HG03342 (cell line): Measurements from ENCODE around the gene ZBTB42.

Experiments used
- ATAC-seq: cut with Tn5 transposase; IDR thresholded peaks from one replicate; pipeline ENCODE4 v1.9.1; 2021; ENCODE audit warnings: mild to moderate bottlenecking, moderate library complexity; ENCODE audit not compliant: unreplicated experiment

The ZBTB42 gene

DNA sequence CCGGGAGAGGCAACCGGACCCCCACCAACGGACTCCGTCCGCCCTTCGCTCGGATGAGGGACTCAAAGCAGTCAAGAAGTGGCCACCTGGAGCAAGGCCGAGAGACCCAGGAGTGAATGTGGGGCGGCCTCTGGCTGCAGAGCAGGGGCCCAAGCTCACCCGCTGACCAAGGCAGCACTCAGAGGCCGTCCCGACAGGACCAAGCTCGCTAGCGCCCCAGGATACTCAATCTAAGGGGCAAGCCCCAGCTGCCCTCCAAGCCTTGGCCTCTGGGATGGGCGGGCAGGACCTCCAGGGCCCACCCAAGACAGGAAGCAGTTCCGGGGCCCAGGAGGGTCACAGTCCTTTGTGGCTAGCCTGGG, 6.3 kb upstream of the ZBTB42 start:
- ATAC-seq = no peak

DNA sequence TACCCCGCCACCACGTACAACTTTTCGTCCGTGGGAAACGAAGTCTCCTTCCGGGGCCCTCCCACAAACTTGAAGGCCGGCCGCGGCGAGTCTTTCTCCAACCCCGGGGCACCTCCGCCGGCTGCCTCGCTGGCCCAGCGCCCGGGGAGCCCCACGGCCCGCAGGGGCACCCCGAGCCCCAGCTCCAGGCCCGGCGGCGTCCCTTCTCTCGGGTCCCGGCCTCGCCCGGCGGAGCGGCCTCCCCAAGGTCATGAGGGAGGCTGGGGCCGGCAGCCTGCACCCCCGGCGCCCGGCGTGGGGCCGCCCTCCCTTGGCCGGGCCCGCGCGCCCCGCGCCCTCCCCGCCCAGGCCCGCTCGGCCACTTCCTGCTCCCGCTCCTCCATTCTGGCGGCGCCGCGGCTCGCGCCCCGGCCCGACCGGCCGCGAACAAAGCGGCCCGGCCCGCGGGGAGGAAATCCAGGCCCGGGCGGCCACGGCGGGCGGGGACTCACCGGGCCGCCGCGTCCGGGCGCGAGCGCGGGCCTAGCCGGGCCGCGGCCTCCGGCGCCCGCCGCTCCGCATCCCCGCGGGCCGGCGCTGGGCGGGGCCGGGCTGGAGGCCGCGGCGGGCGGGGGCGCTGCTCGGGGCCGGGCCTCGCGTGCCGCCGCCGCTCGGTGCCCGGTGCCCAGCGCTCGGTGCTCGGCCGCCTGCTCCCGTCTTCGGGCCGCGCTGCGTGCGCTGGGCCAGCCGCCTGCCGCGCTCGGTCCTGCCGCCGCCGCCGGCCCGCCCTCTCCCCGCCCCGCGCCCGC, 5.7 kb upstream of the ZBTB42 start, which contains the start of gene AKT1:
Gene AKT1 (minus strand): TSS at position 756 of the 788 bp plus-strand sequence. CDS start 3,105 bp downstream, outside the sequence.
- ATAC-seq = no peak

DNA sequence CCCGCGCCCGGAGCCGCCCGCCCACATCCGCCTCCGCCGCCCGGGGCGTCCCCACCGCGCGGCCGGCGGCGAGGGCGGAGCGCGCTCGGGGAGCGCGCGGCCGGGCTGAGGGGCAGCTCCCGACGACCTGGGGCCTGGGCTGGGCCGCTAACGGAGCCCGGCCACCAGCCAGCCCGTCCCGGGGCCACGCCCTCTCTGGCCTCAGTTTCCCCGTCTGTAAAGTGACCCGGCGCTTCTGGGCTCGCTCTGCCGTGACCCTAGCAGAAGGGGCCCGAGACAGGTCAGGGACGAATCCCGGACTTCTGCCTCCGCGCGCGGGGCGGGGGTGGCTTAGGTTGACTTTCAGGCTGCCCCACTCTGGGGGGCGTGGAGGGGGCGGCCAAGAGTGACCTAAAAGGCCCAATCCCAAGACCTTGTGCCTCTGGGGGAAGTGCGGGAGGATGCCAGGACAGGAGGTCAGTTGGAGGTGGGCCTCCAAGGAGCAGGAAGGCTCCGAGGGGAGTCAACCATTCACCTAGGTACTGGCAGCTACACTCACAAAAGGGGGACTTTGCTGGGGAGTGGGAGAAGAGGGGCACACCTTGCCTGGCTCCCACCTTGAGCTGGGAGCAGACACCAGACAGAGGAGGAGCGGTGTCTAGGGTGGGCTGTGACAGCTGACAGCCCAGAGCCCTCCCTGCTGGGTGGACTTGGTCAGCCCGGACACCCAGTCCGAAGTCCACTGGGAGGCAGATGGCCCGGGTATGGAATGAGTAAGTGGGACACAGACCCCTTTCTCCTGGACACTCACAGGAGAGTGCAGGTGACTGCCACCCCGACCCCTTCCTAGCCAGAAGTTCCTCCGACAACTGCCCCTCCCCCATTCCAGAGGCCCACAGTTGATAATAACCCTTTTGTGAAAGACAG, 4.9 kb upstream of the ZBTB42 start:
- no peak for ATAC-seq

DNA sequence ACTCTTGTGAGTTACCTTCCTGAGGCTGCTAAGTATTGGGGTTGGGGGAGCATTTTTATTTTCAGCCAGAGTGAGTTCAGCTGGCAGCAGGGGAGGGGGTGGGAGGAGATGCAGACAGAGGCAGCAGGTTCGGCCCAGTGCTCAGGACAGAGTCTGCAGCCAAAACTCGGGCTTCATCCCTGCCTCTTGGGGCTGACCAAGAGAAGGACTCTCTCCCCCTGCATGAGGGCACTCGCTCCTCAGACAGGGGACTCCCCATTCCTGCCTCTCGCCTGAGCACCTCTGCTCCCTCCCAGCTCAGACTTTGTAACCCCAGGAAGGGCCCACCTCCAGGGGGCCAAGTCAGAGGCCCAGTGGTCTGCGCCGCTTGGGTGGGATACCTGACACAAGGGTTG, 4.2 kb upstream of the ZBTB42 start:
- no peak for ATAC-seq

DNA sequence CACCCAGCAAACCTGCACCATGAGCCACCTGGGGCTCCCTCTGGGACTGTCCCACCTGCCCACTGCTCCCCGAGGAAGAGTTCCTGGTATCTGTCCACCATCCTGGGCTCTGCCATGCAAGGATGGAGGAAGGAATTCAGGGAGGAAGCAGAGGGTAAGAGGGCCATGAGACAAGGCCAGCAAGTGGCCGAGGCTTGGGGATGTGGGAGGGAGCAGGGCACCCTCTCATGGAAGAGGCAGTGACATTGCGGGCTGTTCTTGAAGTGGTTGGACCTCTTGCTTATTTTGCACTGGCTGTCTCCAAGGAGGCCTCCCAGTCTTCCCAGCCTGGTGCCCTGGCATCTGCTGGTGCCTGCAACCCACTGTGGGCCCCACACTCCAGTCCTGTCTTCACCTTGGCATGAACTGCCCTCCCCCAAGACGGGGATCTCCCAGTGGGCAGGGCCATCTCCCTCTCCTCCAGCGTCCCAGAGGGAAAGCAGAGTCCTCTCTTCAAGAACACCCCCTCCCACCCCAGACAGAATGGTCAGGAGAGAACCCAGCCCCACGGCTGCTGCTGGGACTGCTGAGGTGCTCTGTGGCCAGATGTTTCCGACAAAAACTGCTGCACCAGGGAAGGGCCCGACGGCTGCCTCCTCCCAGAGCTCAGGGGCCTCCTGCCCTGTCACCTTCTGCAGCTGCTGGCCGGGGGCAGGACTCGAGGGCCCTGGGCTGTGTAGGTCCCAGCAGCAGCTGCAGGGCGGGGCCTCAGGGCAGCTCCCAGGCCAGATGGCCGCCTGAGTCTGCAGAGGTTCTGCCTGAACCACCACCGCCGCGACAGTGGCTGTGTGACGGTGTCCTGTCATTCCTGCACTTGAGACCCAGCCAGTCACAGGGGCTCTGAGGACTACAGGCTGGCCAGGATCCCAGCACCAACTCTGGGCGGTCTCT, 3.5 kb upstream of the ZBTB42 start:
- no peak for ATAC-seq

DNA sequence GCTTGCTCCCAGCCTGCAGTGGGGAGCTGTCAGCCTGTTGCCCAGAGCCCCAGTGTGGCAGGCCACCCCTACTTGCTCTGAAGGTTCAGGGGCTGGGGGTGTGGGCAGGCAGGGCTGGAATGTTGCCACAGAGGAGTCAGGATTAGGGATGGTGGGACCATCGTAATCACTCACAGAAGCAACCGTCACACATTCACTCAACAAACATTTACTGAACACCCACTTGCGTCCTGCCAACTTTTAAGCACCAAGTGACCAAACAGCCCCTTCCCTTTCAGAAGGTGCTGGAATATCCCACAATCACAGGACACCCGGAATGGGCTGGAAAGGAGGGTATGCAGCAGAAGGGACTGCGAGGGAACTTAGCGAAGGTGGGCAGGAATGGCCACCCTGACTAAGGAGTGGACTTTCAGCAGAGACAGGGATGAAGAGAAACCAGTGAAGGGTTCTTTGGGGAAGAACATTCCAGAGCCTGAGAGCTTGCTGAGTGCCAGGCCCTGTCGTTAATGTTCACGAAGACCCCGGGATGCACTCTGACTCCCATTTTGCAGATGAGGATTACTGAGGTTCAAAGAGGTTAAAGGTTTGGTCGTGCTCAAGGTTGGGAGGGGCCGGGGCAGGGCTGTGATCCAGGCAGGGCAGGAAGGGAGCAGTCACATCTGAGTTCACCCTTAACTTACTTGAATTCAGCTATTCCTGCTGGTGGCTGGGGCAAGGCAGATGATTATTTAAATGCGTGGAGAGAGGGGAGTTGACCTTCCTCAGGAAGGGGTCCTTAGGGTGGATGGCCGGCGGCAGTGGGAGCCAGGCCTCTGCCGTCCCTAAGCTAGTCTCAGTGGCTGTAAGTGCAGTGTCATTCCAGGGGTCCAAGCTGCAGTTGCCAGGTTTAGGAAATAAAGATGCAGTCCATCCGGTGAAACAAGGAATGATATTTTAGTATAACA, 2.3 kb upstream of the ZBTB42 start:
- no peak for ATAC-seq

DNA sequence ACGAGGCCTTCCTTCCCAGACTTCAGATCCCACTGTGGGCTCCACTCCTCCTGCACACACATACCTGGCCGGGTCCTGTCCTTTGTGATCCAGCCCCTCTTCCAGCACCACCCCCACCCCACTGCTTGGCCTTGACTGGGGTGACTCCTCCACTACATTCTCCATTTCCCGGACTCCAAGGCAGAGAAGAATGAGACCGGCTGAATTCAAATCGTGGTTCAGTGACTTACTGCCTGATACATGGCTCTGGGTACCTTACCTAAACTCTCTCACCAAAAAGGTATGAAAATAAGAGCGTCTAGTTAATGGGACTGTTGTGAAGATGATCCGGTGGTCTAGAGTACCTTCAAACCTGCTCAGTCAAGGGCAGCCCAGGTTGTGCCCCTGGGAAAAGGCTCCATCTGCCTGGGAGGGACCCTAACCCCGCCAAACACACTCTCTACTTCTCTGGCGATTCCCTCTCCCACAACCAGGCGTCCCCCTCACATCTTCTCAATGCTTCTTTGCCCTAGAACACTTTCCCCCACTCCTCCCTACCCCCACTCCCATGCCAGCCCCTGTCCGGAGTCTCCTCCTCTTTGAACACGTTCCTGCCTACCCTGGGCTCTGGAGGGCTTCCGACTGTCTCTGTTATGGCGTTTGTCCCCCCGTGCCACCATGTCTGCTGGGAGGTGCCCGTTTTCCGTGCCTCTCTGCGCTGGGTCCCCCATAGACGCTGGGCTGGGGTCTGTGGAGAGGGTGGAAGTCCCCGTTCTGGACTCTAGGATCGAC, 1.5 kb upstream of the ZBTB42 start:
- no peak for ATAC-seq

DNA sequence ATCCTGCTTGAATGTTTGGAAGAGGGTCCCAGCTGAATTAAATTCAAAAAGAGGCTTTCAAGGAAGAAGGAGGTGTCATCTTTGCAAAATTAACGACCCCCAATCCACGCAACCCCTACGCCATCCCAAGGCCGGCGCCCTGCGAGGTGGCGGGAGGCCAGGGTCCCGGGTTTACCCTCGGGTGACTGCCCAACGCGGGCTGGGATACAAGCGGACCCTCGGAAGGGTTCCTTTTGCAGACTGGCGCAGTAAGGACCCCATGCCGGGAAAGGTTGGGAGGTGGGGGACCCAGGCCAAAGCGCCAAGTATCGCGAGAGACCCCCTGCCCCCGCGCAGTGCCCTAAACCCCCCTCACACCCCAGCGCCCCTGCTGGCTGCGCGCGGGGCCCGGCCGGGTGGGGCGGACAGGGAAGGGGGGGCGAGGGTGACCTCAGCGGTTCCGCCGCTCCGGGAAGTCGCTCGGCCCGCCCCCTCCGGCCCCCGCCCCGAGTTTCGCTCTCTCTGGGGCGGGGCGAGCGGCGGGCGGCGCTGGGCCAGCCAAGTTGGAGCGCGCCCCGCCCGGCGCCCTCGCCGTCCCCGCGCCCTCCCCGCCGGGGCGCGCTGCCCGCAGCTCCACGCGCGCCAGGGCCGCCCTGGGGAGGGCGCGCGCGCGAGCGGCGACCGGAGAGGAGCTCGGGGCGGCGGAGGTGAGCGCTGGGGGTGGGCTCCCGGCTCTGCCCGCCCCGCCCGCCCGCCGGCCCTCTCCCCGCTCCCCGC, 708 bp upstream of the ZBTB42 start:
- ATAC-seq = peak; percentile 39

DNA sequence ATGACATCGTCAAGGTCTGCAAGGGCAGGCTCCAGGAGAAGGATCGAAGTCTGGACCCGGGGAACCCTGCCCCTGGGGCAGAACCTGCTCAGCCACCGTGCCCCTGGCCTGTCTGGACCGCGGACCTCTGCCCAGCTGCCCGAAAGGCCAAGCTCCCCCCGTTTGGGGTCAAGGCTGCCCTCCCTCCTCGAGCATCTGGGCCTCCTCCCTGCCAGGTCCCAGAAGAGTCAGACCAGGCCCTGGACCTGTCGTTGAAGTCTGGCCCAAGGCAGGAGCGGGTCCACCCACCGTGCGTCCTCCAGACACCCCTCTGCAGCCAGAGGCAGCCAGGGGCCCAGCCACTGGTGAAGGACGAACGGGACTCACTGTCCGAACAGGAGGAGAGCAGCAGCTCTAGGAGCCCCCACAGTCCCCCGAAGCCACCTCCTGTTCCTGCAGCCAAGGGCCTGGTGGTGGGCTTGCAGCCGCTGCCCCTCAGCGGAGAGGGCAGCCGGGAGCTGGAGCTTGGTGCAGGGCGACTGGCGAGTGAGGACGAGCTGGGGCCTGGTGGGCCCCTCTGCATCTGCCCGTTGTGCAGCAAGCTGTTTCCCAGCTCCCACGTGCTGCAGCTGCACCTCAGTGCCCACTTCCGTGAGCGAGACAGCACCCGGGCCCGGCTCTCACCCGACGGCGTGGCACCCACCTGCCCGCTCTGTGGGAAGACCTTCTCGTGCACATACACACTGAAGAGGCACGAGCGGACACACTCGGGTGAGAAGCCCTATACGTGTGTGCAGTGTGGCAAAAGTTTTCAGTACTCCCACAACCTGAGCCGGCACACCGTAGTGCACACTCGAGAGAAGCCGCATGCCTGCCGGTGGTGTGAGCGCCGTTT, 856 bp downstream of the ZBTB42 start:
- no peak for ATAC-seq

DNA sequence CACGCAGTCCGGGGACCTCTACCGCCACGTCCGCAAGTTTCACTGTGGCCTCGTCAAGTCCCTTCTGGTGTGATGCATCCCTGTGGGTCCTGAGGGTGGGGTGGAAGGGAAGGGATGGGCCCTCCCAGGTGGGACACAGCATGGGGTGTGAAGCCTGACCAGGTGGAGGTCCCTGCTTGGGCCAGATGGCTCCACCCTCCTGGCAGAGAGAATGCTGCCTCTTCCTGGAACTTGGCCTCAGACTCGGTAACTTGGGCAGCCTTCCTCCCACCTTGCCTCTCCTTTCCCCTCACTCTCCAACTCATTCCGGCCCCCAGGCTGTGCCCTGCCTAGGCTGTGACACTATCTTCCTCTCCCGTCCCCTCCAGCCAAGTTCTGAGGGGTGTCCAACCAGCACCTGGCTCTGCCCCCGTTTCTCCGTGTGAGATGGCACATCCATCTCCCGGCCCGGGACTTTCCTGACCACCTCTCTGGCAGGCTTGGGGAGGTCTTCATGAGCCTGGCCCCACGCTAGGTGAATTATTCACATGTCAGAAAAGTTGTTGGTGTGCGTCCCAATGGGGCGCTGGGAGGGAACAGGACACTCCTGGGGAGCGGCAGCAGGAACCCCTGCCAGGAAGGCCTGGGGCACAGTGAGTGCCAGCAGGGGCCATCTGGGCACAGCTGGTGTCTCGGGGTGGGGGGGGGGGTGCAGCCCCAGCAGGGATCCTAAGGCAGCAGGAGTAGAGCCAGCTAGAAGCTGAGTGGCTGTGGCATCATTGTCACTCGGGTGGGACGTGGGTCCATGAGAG, 1.7 kb downstream of the ZBTB42 start:
- ATAC-seq = no peak

DNA sequence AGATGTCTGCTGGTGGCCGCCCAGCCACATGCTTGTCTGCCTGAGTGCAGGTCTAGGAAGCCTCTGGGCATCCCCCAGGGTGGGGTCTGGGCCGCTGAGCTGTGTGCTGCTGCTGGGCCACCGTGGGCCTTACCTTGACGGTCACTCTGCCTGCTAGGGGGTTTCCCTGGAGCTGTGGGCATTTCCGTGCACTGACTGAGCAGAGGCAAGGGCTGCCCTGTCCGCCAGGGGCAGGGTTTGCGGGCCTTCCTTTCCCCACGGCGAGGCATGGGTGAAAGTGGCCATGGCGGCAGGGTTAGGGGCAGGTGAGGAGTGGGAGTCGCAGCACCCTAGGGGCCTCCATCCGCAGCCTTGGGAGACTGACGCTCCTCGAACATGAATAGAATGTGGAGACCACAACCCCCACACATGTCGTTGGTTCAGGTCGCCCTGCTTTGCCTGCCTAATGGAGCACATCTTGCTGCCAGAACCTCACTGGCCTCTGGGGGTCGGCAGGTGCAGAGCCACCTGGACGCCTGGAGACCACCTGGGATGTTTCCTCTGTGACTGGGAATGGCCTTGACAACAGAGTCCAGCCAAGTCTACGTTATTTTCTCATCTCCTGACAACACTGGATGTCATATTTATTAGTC, 2.5 kb downstream of the ZBTB42 start:
- ATAC-seq = no peak

DNA sequence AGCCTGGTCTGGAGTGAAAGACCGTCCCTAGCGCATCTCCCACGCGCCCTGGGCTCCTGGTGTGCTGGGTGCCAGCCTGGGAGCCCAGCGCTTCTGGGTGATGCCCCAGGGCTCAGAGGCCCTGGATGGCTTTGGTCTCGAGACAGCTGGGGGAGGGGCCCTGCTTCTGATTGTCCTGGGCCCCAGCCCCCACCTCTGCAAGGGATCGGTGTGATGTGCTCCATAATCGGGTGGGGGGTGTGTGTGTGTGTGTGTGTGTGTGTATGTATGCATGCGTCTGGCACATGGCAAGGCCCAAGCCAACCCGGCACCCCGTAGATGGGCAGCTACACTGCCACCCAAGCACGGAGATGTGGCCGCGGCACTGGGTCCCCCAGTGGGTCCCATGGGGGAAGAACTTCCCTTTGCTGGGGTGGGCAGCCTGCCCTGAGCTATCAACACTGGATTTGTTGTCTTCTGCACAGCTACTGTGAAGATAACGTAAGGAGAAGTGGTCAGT, 3.1 kb downstream of the ZBTB42 start:
- no peak for ATAC-seq

DNA sequence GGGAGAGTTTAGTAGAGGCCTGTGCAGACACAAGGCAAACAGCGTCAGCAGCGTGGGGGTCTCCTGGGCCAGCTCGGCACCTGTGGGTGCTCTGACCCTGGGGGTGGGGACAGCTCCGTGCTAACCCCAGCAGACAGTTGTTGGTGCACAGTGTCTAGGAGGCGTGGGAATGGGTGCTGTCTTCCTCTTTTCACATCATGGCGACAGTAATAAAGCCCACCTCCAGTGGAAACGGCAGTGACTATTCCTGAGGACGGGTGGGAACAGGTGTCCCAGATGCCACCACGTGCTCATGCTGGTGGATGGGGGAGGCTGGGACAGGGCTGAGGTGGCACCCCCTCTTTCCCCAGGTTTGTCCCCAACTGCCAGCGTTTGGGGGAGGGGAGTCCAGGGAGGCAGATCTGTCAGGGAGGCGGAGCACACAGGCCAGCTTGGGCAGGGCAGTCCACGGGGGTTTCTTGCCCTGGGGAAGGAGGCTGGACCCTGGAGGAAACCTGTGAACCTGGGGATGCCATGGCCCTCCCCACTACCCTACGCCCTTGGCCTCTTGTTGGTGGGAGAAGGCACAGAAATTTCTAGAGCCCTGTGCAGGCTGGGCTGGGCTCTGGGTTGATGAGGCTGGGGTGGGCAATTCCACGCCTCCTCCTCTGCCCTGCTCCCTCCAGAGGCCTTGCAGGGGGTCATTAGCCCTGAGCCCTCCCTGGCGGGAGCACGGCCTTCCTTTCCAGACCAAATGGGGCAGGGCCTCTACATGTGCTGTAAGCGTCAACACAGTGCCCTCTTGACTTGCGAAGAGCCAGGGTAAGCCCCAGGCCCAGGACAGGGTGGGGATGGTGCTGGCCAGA, 3.8 kb downstream of the ZBTB42 start:
- no peak for ATAC-seq

DNA sequence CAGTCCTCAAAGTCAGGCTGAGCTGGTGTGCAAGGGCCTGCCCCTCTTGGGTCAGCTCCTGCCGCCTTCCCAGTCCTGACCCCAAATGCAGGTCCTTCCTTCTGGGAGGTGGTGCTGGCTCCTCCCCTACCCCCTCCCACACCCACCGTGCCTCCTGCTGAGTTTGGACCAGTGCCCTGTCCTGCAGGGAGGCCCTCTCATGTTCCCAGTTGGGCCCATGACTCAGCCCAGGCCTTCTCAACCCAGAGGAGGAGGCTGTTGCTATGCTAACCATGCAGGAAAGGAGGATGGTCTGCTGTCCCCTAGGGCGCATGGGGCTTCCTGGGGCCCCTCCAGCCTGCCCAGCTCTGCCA, 4.4 kb downstream of the ZBTB42 start:
- no peak for ATAC-seq

DNA sequence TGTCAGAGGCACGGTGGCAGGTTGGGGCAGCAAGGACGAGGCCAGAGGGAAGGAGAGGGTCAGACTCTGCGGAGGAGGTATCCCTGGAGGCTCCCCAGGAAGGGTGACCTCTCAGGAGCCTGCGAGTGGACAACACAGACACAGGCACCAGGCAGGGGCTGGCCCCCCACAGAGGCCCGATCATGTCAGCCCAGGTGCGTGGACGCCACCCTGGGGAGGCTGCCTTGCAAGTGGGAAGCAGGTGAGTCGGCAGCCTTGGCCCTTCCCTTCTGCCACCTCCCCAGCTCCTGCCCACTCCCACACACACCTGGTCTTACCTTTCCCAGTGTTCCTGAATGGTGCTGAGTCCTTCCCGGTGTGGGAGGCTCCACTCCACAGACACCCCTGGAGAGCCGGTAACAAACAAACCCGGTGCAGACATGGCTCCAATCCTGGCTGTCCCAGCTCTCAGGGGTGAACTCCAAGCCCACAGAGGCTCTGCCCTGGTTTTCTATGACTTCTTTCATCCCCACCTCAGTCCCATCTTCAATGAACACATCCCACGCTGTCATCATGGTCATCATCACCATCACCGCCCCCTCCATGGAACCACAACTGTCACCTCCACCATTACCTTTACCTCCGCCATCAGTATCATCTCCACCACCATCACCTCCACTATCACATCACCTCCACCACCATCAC, 5.2 kb downstream of the ZBTB42 start:
- no peak for ATAC-seq
